ENCODE data around the gene SDHA. TPM values are rescaled to one million over a fixed set of nuclear protein-coding genes. Genes with fewer than 3 reads are reported as not detected.
A peak's percentile ranks its signal among the peaks of the same experiment; 100 is the strongest.

Gene SDHA
- total and polyA plus RNA-seq, 12 donors = 116 to 296 (median 202) TPM

DNA sequence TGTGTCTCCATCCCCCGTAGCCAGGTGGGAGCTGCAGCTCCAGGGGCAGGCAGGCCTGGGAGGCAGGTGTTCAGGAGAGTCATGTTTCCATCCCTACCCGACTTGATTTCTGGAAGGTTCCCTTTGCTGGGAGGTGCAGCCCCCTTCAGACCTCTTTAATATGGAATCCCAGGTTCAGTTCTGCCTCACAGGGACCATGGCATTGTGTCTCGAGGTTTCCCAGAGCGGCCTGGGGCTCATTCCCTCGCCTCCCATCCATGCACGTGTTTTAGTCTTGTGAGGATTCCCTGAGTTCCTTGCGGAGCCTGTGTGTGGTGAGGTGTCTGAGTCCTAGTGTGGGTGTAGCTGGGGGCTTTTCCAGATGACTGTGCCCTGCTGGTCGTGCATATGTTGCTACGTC, 86.9 kb downstream of the SDHA start:
- peak in 1 of 7 donors; percentile 3 for DNase-seq
- H3K4me1 ChIP-seq (replicated peaks in 1 of 2) = peaks cover 13 to 16% of the 10 kb centered on the region in 2 donors
- no peaks in the 10 kb centered on the region for H3K27me3 ChIP-seq
- WGBS, 4 donors = 87 to 94% (median 91%) methylated on average over 7 to 9 of the region's 9 CpGs
- intact Hi-C loops (cut with DNase I) = no loop called here
- peaks cover 0 to 18% of the 10 kb centered on the region in 2 donors for H3K36me3 ChIP-seq (replicated peaks in 1 of 2)
- H3K27ac ChIP-seq = no peak overlapping the region
- no peak overlapping the region for H3K4me3 ChIP-seq
- TF ChIP-seq, protein P1, sequence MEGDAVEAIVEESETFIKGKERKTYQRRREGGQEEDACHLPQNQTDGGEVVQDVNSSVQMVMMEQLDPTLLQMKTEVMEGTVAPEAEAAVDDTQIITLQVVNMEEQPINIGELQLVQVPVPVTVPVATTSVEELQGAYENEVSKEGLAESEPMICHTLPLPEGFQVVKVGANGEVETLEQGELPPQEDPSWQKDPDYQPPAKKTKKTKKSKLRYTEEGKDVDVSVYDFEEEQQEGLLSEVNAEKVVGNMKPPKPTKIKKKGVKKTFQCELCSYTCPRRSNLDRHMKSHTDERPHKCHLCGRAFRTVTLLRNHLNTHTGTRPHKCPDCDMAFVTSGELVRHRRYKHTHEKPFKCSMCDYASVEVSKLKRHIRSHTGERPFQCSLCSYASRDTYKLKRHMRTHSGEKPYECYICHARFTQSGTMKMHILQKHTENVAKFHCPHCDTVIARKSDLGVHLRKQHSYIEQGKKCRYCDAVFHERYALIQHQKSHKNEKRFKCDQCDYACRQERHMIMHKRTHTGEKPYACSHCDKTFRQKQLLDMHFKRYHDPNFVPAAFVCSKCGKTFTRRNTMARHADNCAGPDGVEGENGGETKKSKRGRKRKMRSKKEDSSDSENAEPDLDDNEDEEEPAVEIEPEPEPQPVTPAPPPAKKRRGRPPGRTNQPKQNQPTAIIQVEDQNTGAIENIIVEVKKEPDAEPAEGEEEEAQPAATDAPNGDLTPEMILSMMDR (IDR thresholded peaks at IDR 0.05) = no peak
- no peak for TF ChIP-seq POLR2A (IDR thresholded peaks at IDR 0.05)
- no peaks in the 10 kb centered on the region for H3K9me3 ChIP-seq (replicated peaks in 1 of 3)

DNA sequence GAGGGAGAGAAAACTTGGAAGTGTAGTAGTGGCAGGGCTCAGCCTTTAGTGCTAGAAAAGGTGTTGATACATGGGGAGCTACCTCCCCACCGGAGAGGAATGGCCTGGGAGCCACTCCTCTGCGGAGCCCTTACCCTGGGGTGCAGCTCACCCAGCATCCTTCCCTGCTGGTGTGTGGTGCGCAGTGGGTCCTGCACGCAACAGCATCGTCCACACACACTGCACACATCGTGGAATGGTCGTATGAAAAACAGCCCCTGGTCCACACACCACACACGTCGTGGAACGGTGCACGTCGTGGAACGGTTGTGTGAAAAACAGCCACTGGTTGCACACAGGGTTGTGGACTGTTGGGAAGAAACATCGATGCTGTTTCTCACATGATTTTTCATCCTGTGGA, 87.3 kb downstream of the SDHA start:
- WGBS, 4 donors = 95 to 98% (median 96%) methylated on average over 14 of the region's 14 CpGs
- TF ChIP-seq, protein P1 (IDR thresholded peaks at IDR 0.05) = no peak
- TF ChIP-seq POLR2A (IDR thresholded peaks at IDR 0.05) = no peak
- Histone ChIP-seq H3K9me3 (replicated peaks in 1 of 3) (no peaks in the 10 kb centered on the region), H3K4me1 (replicated peaks in 1 of 2) (peaks cover 13 to 20% of the 10 kb centered on the region in 2 donors), H3K27ac (no peak overlapping the region), H3K36me3 (replicated peaks in 1 of 2) (peaks cover 0 to 18% of the 10 kb centered on the region in 2 donors), H3K27me3 (no peaks in the 10 kb centered on the region), H3K4me3 (no peak overlapping the region)
- intact Hi-C loops (cut with DNase I) = no loop called here
- peak in 3 of 7 donors; percentile 0 to 33 (median 14) for DNase-seq

DNA sequence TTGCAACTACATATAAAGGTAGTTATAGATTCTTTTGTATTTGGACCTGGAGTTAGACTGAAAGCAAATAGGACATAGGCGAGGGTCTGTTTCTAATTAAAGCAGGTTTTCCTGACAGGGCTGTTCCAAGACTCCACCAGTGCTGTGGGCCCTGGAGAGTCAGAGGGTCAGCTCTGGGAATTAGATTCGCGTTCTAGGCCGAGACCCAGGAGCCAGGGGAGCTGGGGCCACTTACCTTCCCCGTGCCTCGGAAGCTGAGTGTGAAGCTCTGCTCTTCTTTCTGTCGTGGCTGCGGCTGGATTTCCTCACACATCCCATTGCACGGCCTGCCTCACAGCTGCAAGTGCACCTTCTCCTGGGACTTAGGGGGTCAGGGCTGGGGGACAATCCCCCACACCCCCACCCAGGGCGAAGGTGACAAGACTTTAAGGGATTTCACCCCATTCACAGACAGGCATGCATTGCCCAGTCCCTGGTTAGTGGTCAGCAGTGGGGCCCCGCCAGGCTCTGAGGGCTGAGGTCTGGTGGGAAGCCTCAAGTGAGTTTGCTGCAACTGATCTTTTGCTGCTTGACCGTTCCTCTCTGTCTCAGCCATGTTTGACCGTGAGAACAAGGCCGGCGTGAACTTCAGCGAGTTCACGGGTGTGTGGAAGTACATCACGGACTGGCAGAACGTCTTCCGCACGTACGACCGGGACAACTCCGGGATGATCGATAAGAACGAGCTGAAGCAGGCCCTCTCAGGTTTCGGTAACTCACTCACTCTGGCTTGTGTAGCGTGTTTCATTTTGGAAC, 88.1 kb downstream of the SDHA start:
- H3K36me3 ChIP-seq (replicated peaks in 1 of 2) = peaks cover 0 to 18% of the 10 kb centered on the region in 2 donors
- peak in 3 of 7 donors; percentile 10 to 45 (median 17) for DNase-seq
- H3K27ac ChIP-seq = no peak overlapping the region
- no peak overlapping the region for H3K4me3 ChIP-seq
- 91 to 96% (median 94%) methylated on average over 28 of the region's 28 CpGs for WGBS, 4 donors
- no peak for TF ChIP-seq POLR2A (IDR thresholded peaks at IDR 0.05)
- TF ChIP-seq, protein P1 (IDR thresholded peaks at IDR 0.05) = no peak
- H3K27me3 ChIP-seq = no peaks in the 10 kb centered on the region
- H3K4me1 ChIP-seq (replicated peaks in 1 of 2) = peaks cover 21 to 28% of the 10 kb centered on the region in 2 donors
- no peaks in the 10 kb centered on the region for H3K9me3 ChIP-seq (replicated peaks in 1 of 3)
- intact Hi-C loops (cut with DNase I) = no loop called here

Other genes with a start within 250 kb of the SDHA start
- gene PLEKHG4B, start 126.2 kb upstream of the SDHA start, total RNA-seq = 1 to 10 TPM in 1 of 9 donors, under 1 TPM in 8; 0.03 to 3.4 (median 0.14) TPM
- gene PLEKHG4B, start 126.2 kb upstream of the SDHA start, polyA plus RNA-seq = under 1 TPM; 0.07 to 0.24 (median 0.10) TPM
- gene LRRC14B, start 26.8 kb upstream of the SDHA start, total RNA-seq = under 1 TPM in 1 of 9 donors, not detected in 8; 0.11 TPM
- not detected for gene LRRC14B, start 26.8 kb upstream of the SDHA start, polyA plus RNA-seq
- gene CCDC127, start 167 bp upstream of the SDHA start, total RNA-seq = 1 to 10 TPM; 4.6 to 9.7 (median 6.8) TPM
- gene CCDC127, start 167 bp upstream of the SDHA start, polyA plus RNA-seq = 1 to 10 TPM; 3.0 to 6.1 (median 3.1) TPM
- 100 to 1,000 TPM in 8 of 9 donors, 10 to 100 TPM in 1; 97.8 to 189 (median 115) TPM for gene PDCD6, start 53.3 kb downstream of the SDHA start, total RNA-seq
- 100 to 1,000 TPM; 110 to 167 (median 130) TPM for gene PDCD6, start 53.3 kb downstream of the SDHA start, polyA plus RNA-seq
- 1 to 10 TPM in 5 of 9 donors, under 1 TPM in 4; 0.17 to 3.6 (median 1.0) TPM for gene AHRR, start 103.4 kb downstream of the SDHA start, total RNA-seq
- gene AHRR, start 103.4 kb downstream of the SDHA start, polyA plus RNA-seq = 1 to 10 TPM in 1 of 3 donors, under 1 TPM in 2; 0.55 to 1.6 (median 0.88) TPM
- gene EXOC3, start 224.9 kb downstream of the SDHA start, total RNA-seq = 10 to 100 TPM; 27.3 to 61.3 (median 42.1) TPM
- 10 to 100 TPM; 24.7 to 66.4 (median 56.8) TPM for gene EXOC3, start 224.9 kb downstream of the SDHA start, polyA plus RNA-seq